GM12865 (cell line): ENCODE measurements around the gene LEMD2.

Experiments
- DNase-seq: peaks from one replicate; pipeline ENCODE4 v3.0.0; 2010; ENCODE audit warnings: low read depth
- H3K4me3 ChIP-seq: 2 replicates; pipeline ENCODE4 v1.5.1; 2011; ENCODE audit warnings: mild to moderate bottlenecking, low read depth, low read length, control low read depth
- CTCF ChIP-seq: IDR thresholded peaks from 2 replicates; pipeline ENCODE4 v1.5.1; 2011; ENCODE audit warnings: low read length, control low read depth, low read depth, inconsistent platforms; ENCODE audit not compliant: insufficient read depth; ENCODE audit errors: missing control alignments

The LEMD2 gene

GRCh38 chr6:33801611-33802010, 12.7 kb upstream of the LEMD2 start:
- DNase-seq: no peak
- TF ChIP-seq CTCF: no peak
- H3K4me3 ChIP-seq: no peak overlapping the region

GRCh38 chr6:33800248-33800969, 11.5 kb upstream of the LEMD2 start:
- TF ChIP-seq CTCF: no peak
- DNase-seq: no peak
- H3K4me3 ChIP-seq: no peak overlapping the region

GRCh38 chr6:33799454-33800113, 10.7 kb upstream of the LEMD2 start:
- DNase-seq: no peak
- H3K4me3 ChIP-seq: no peak overlapping the region
- TF ChIP-seq CTCF: no peak

- no peak for DNase-seq
- no peak for TF ChIP-seq CTCF
These were observed 9.5 kb upstream of the LEMD2 start for GRCh38 chr6:33798343-33798848.

DNA sequence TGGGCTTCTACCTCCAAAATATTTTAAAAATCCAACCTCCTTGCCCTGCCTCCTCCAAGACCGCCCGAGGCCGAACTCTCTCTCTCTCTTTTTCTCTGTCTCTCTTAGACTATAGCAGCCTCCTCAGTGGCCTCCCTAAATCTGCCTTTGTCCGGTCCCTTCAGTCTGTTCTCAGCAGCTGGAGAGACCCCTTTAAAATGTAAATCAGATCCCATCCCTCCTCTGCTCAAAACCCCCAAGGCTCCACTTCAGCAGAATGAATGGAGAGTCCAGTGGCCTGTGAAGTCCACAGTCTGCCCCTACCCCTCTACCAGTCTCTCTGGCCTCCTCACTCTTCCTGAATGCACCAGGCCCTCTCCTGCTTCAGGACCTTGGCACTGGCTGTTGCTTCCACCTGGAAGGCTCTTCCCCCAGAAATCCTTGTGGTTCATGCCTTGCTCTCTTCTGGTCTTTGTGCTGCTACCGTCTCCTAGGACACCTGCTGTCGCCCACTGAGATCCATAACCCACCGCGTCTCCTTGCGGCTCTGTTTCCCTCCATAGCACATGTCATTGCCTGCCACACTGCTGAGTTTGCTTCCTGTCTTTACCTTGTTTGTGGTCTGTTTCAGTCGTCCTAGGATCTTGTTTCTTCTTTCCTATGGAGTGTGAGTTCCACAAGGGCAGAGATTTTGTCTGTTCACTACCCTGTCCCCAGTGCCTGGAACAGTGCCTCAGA, 8.9 kb upstream of the LEMD2 start:
- no peak for DNase-seq
- TF ChIP-seq CTCF: no peak
- H3K4me3 ChIP-seq: no peak overlapping the region

More at GRCh38 chr6:33798343-33798848, 9.5 kb upstream of the LEMD2 start:
- no peak overlapping the region for H3K4me3 ChIP-seq

DNA sequence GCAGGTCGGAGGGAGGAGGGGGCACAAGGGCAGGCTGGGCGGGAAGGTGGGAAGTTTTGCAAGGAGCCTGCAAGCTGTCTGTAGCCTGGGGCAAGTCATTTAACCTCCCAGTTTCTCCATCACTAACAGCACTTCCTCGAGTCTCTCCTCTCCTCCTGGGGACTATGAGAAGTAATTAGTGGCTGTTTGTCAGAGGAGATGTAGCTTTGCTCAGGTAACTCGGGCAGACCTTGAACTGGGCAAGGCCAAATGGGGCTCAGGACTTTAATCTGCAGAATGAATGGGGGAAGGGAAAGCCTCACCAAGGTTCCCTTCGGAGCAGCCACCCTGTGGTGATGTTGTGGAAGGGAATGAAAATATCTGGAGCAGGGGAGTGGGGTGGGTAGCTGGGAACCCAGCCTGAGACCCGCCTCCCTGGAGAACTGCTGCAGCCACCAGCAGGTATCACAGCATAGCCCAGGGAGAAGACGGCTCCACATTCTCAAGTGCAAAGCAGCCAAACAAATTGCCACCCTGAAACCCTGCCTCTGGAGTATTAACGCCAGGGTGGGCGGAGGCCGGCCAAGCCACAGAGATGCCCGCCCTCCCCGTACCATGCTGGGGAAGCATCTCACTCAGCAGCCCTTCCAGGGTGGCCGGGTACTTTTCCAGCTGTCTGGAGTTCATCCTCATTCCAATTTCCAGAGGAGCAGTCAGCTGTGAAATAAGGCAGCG, 6.1 kb upstream of the LEMD2 start:
- no peak for TF ChIP-seq CTCF
- no peak for DNase-seq
- H3K4me3 ChIP-seq: no peak overlapping the region
